H9 (cell line): Measurements from ENCODE around the gene SDK1. TPM values are rescaled to one million over a fixed set of nuclear protein-coding genes. Genes with fewer than 3 reads are reported as not detected.

Experiments
- DNase-seq: peaks from one replicate; pipeline ENCODE4 v3.0.0-alpha.2; 2017
- H2AFZ ChIP-seq: one replicate; pipeline ENCODE4 v1.6.1; 2013; ENCODE audit warnings: mild to moderate bottlenecking, low read length, control low read depth, moderate library complexity
- H2AK5ac ChIP-seq: 2 replicates; pipeline ENCODE4 v1.6.1; 2013; ENCODE audit warnings: low read length, control low read depth, mixed read lengths; ENCODE audit not compliant: insufficient read length
- H2BK120ac ChIP-seq: one replicate; pipeline ENCODE4 v1.6.1; 2013; ENCODE audit warnings: low read depth, mild to moderate bottlenecking, low read length, control low read depth, inconsistent platforms; ENCODE audit not compliant: poor library complexity, severe bottlenecking
- H2BK12ac ChIP-seq: 2 replicates; pipeline ENCODE4 v1.6.1; 2013; ENCODE audit warnings: low read length, control low read depth, mixed read lengths, low read depth; ENCODE audit not compliant: insufficient read length
- H2BK15ac ChIP-seq: 2 replicates; pipeline ENCODE4 v1.6.1; 2013; ENCODE audit warnings: low read depth, low read length, control low read depth
- H2BK20ac ChIP-seq: one replicate; pipeline ENCODE4 v1.6.1; 2013; ENCODE audit warnings: low read depth, mild to moderate bottlenecking, low read length, control low read depth, inconsistent platforms; ENCODE audit not compliant: poor library complexity, severe bottlenecking
- H2BK5ac ChIP-seq: 2 replicates; pipeline ENCODE4 v1.6.1; 2013; ENCODE audit warnings: low read length, control low read depth, mixed read lengths; ENCODE audit not compliant: insufficient read length
- H3K14ac ChIP-seq: 2 replicates; pipeline ENCODE4 v1.6.1; 2013; ENCODE audit warnings: low read length, control low read depth; ENCODE audit not compliant: insufficient read depth
- H3K18ac ChIP-seq: 2 replicates; pipeline ENCODE4 v1.6.1; 2013; ENCODE audit warnings: low read depth, mild to moderate bottlenecking, mixed read lengths, low read length, control low read depth; ENCODE audit not compliant: insufficient read length
- H3K23ac ChIP-seq: 2 replicates; pipeline ENCODE4 v1.6.1; 2013; ENCODE audit warnings: low read length, control low read depth, mixed read lengths, low read depth; ENCODE audit not compliant: insufficient read length
- H3K23me2 ChIP-seq: 2 replicates; pipeline ENCODE4 v1.6.1; 2013; ENCODE audit warnings: low read depth, mild to moderate bottlenecking, mixed read lengths, low read length, control low read depth; ENCODE audit not compliant: insufficient read length, poor library complexity, severe bottlenecking
- H3K27ac ChIP-seq: 2 replicates; pipeline ENCODE4 v1.5.1; 2013; ENCODE audit warnings: low read length, control low read depth, mixed read lengths, low read depth; ENCODE audit not compliant: insufficient read length
- H3K27me3 ChIP-seq: 2 replicates; pipeline ENCODE4 v1.6.1; 2013; ENCODE audit warnings: low read length, control low read depth, inconsistent platforms; ENCODE audit not compliant: insufficient read depth
- H3K4ac ChIP-seq: 2 replicates; pipeline ENCODE4 v1.6.1; 2013; ENCODE audit warnings: low read depth, mild to moderate bottlenecking, control low read depth, inconsistent platforms, low read length, moderate library complexity
- H3K4me1 ChIP-seq: 2 replicates; pipeline ENCODE4 v1.6.1; 2013; ENCODE audit warnings: low read length, control low read depth, inconsistent platforms; ENCODE audit not compliant: insufficient read depth
- H3K4me2 ChIP-seq: 2 replicates; pipeline ENCODE4 v1.6.1; 2013; ENCODE audit warnings: low read length, control low read depth, mixed read lengths; ENCODE audit not compliant: insufficient read length, insufficient read depth
- H3K56ac ChIP-seq: 2 replicates; pipeline ENCODE4 v1.6.1; 2013; ENCODE audit warnings: low read depth, mild to moderate bottlenecking, mixed read lengths, low read length, control low read depth; ENCODE audit not compliant: insufficient read length
- H3K79me1 ChIP-seq: 2 replicates; pipeline ENCODE4 v1.6.1; 2013; ENCODE audit warnings: low read depth, mild to moderate bottlenecking, moderate library complexity, low read length, control low read depth, inconsistent platforms; ENCODE audit not compliant: insufficient read depth, poor library complexity, severe bottlenecking
- H3K79me2 ChIP-seq: 2 replicates; pipeline ENCODE4 v1.6.1; 2013; ENCODE audit warnings: low read length, control low read depth, inconsistent platforms; ENCODE audit not compliant: insufficient read depth
- H3K9ac ChIP-seq: 2 replicates; pipeline ENCODE4 v1.6.1; 2013; ENCODE audit warnings: low read length, control low read depth, mixed read lengths; ENCODE audit not compliant: insufficient read length; ENCODE audit errors: extremely low read depth
- H3K9me3 ChIP-seq: one replicate; pipeline ENCODE4 v1.6.1; 2013; ENCODE audit warnings: low read depth, low read length, inconsistent platforms; ENCODE audit not compliant: control insufficient read depth
- H3T11ph ChIP-seq: one replicate; pipeline ENCODE4 v1.6.1; 2013; ENCODE audit warnings: mild to moderate bottlenecking, low read length, control low read depth, inconsistent platforms
- H4K20me1 ChIP-seq: one replicate; pipeline ENCODE4 v1.6.1; 2013; ENCODE audit not compliant: control insufficient read depth, insufficient read length, insufficient read depth
- H4K5ac ChIP-seq: 2 replicates; pipeline ENCODE4 v1.6.1; 2013; ENCODE audit warnings: low read depth, mild to moderate bottlenecking, mixed read lengths, low read length, control low read depth; ENCODE audit not compliant: insufficient read length
- H4K8ac ChIP-seq: replicated peaks from 2 replicates; pipeline ENCODE4 v1.6.1; 2013; ENCODE audit warnings: low read length, control low read depth, mixed read lengths, low read depth; ENCODE audit not compliant: insufficient read length
- H4K91ac ChIP-seq: 2 replicates; pipeline ENCODE4 v1.6.1; 2013; ENCODE audit warnings: low read depth, mild to moderate bottlenecking, moderate library complexity, mixed read lengths, low read length, control low read depth; ENCODE audit not compliant: insufficient read length
- H3K27ac Mint-ChIP-seq, 3 experiments: 2 replicates in 2 of 3; 3 replicates in 1 of 3; pipeline ENCODE4 v1.8.0; 2020 to 2021; ENCODE audit warnings: mixed read lengths in 3 of 3, mild to moderate bottlenecking in 1 of 3, moderate library complexity in 1 of 3
- H3K27me3 Mint-ChIP-seq: 2 replicates; pipeline ENCODE4 v1.8.0; 2021; ENCODE audit warnings: low read depth, mild to moderate bottlenecking, moderate library complexity, mixed read lengths
- H3K36me3 Mint-ChIP-seq, 3 experiments: 2 replicates in 2 of 3; 3 replicates in 1 of 3; pipeline ENCODE4 v1.8.0; 2020 to 2021; ENCODE audit warnings: low read depth in 3 of 3, mixed read lengths in 3 of 3; ENCODE audit not compliant: insufficient read depth in 1 of 3
- H3K4me1 Mint-ChIP-seq, 2 experiments: 2 replicates each; pipeline ENCODE4 v1.8.0; 2020; ENCODE audit warnings: mixed read lengths in 2 of 2
- H3K4me3 Mint-ChIP-seq, 2 experiments: 2 replicates in 1 of 2; 3 replicates in 1 of 2; pipeline ENCODE4 v1.8.0; 2020 to 2021; ENCODE audit warnings: mild to moderate bottlenecking in 2 of 2, mixed read lengths in 2 of 2, moderate library complexity in 1 of 2
- H3K9me3 Mint-ChIP-seq, 2 experiments: 2 replicates in 1 of 2; 3 replicates in 1 of 2; pipeline ENCODE4 v1.8.0; 2020; ENCODE audit warnings: mild to moderate bottlenecking in 2 of 2, mixed read lengths in 2 of 2, moderate library complexity in 1 of 2
- WGBS: extraction: QIAGEN DNeasy Blood & Tissue Kit; methylation state at CpG from one replicate; pipeline ENCODE4 v1.1.7; 2013; ENCODE audit warnings: missing lambda C conversion rate, low lambda C conversion rate, mixed read lengths; ENCODE audit not compliant: insufficient read length; ENCODE audit errors: extremely low coverage; 5-methylcytosine and 5-hydroxymethylcytosine counted together
- total RNA-seq: library from RNA; stranded (reverse); gene quantifications from 2 replicates; pipeline ENCODE4 v1.2.1, GENCODE V29; 2021
- TF ChIP-seq, protein P1 (sequence below): fragments of 200-600 bp; sonication (generic); conservative IDR thresholded peaks from 3 replicates; pipeline ENCODE4 v1.8.0; 2021; ENCODE audit warnings: antibody characterized with exemption, mild to moderate bottlenecking

The SDK1 gene
- total RNA-seq, 1 experiment from 2014 or later, result 8.7 TPM

DNA sequence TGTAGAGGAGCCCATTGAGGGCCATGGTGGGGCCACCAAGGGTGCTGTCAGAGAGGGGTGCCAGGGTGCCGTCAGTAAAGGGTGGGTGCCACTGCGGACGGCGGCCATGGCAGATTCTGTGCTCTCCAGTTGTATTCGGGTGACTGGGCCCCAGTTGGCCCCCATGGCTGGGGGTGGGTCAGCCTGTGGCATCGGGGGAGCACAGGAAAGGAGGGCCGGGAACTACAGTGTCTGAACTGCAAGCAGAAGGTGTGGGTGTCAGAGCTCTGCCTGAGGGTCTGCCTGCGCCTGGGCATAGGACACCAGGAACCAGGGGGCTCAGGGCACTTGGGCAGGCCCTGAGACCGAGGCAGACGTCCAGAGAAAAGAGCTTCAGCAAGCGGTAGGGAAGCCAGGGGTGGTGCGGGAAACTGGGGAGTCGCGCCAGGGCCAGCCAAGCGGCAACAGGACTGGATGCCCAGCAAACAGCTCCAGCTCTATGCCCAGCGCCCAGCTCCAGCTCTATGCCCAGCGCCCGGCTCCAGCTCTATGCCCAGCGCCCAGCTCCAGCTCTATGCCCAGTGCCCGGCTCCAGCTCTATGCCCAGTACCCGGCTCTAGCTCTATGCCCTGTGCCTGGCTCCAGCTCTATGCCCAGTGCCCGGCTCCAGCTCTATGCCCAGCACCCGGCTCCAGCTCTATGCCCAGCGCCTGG is 878.8 kb downstream of the SDK1 start:
- no peak overlapping the region for H3K14ac ChIP-seq
- no peak overlapping the region for H3K23ac ChIP-seq
- no peak overlapping the region for H3K56ac ChIP-seq
- no peak overlapping the region for H3K4me3 Mint-ChIP-seq
- no peak overlapping the region for H3K9ac ChIP-seq
- H3K27ac Mint-ChIP-seq, result no peak overlapping the region
- peaks cover 5 to 11% of the 10 kb centered on the region in 2 experiments; a peak in 2 of 4 replicates for H3K4me1 Mint-ChIP-seq
- H2BK12ac ChIP-seq, result no peak overlapping the region
- no peaks in the 10 kb centered on the region for H3K79me2 ChIP-seq
- no peak overlapping the region for H4K91ac ChIP-seq
- no peaks in the 10 kb centered on the region for H3K27me3 ChIP-seq
- H3T11ph ChIP-seq, result no peak overlapping the region
- no peaks in the 10 kb centered on the region for H3K4me1 ChIP-seq
- no peak overlapping the region for H2BK120ac ChIP-seq
- H4K5ac ChIP-seq, result no peak overlapping the region
- H3K4me2 ChIP-seq, result no peak overlapping the region
- H2BK5ac ChIP-seq, result no peak overlapping the region
- no CpG with 5 or more reads among the region's 24 CpGs for WGBS
- H3K27ac ChIP-seq, result no peak overlapping the region
- H3K36me3 Mint-ChIP-seq, result peaks cover 7 to 17% (median 8%) of the 10 kb centered on the region in 3 experiments
- no peak for DNase-seq
- no peak overlapping the region for H2BK20ac ChIP-seq
- no peak overlapping the region for H2BK15ac ChIP-seq
- no peaks in the 10 kb centered on the region for H3K79me1 ChIP-seq
- H3K23me2 ChIP-seq, result no peaks in the 10 kb centered on the region
- H3K9me3 Mint-ChIP-seq, result peaks cover 12 to 22% of the 10 kb centered on the region in 2 experiments; a peak in 4 of 5 replicates
- H4K8ac ChIP-seq, result no peak overlapping the region
- H4K20me1 ChIP-seq, result no peaks in the 10 kb centered on the region
- no peak overlapping the region for H2AFZ ChIP-seq
- no peak overlapping the region for H3K4ac ChIP-seq
- H3K27me3 Mint-ChIP-seq, result no peaks in the 10 kb centered on the region; the same call in 1 of the 2 replicates
- H2AK5ac ChIP-seq, result no peak overlapping the region
- TF ChIP-seq, protein P1, sequence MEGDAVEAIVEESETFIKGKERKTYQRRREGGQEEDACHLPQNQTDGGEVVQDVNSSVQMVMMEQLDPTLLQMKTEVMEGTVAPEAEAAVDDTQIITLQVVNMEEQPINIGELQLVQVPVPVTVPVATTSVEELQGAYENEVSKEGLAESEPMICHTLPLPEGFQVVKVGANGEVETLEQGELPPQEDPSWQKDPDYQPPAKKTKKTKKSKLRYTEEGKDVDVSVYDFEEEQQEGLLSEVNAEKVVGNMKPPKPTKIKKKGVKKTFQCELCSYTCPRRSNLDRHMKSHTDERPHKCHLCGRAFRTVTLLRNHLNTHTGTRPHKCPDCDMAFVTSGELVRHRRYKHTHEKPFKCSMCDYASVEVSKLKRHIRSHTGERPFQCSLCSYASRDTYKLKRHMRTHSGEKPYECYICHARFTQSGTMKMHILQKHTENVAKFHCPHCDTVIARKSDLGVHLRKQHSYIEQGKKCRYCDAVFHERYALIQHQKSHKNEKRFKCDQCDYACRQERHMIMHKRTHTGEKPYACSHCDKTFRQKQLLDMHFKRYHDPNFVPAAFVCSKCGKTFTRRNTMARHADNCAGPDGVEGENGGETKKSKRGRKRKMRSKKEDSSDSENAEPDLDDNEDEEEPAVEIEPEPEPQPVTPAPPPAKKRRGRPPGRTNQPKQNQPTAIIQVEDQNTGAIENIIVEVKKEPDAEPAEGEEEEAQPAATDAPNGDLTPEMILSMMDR, result no peak
- H3K9me3 ChIP-seq, result no peaks in the 10 kb centered on the region
- H3K18ac ChIP-seq, result no peak overlapping the region
